Nucleus accumbens (tissue), 56 donors: ENCODE data around the gene RPL22.

ENCODE experiments used
- DNase-seq, 56 donors: peaks; one replicate each; lab custom pipeline; 2025; lab: John Stamatoyannopoulos, UW

Gene RPL22

GRCh38 chr1:6140413-6140812, 59.0 kb downstream of the RPL22 start:
- no peak for DNase-seq

GRCh38 chr1:6137758-6138157, 61.6 kb downstream of the RPL22 start:
- DNase-seq = no peak

GRCh38 chr1:6136516-6137220, 62.7 kb downstream of the RPL22 start:
- no peak for DNase-seq
